B cell (primary cell): ENCODE data around the gene NINL. TPM values are rescaled to one million over a fixed set of nuclear protein-coding genes. Genes with fewer than 3 reads are reported as not detected.

Experiments
- ATAC-seq: fragments of 200-7000 bp; cut with Tn5 transposase; one replicate; pipeline ENCODE4 v1.10.0; 2021; ENCODE audit warnings: low read depth, mild to moderate bottlenecking, moderate number of reproducible peaks, moderate library complexity
- CTCF ChIA-PET: fragments of 350-600 bp; sonication (Branson Sonifier 250); formaldehyde crosslinking; loops from one replicate; lab custom pipeline; 2021; ENCODE audit warnings: antibody characterized with exemption, inconsistent platforms; lab: Charles Lee
- POLR2A ChIA-PET: fragments of 350-600 bp; sonication (Branson Sonifier 250); formaldehyde crosslinking; loops from one replicate; lab custom pipeline; 2021; ENCODE audit warnings: antibody characterized with exemption; lab: Charles Lee
- DNase-seq: peaks from one replicate; pipeline ENCODE4 v3.0.0; 2013
- H2AFZ ChIP-seq: 2 replicates; pipeline ENCODE4 v1.6.1; 2012; ENCODE audit warnings: mild to moderate bottlenecking, low read depth, low read length; ENCODE audit not compliant: insufficient read depth, poor library complexity, severe bottlenecking
- H3K27ac ChIP-seq, 2 donors: 1 replicate in 1 of 2; 2 replicates in 1 of 2; pipeline ENCODE4 v1.5.1; 2012 to 2013; ENCODE audit warnings: low read length in 2 of 2, mild to moderate bottlenecking in 2 of 2, moderate library complexity in 1 of 2
- H3K27me3 ChIP-seq, 4 experiments: fragments of 200-600 bp in 1 of 4; sonication (generic) in 1 of 4; replicated peaks in 1 of 4; 1 replicate in 2 of 4; 2 replicates in 2 of 4; pipeline versions ENCODE4 v1.6.1 to v1.7.0; 2013 to 2016; ENCODE audit warnings: low read length in 3 of 4, mild to moderate bottlenecking in 2 of 4, mixed read lengths in 1 of 4, moderate library complexity in 1 of 4; ENCODE audit not compliant: insufficient read depth in 4 of 4, control insufficient read depth in 3 of 4; ENCODE audit errors: control extremely low read depth in 1 of 4
- H3K36me3 ChIP-seq, 2 experiments: replicated peaks in 1 of 2; 1 replicate in 1 of 2; 2 replicates in 1 of 2; pipeline versions ENCODE4 v1.6.1 to v1.7.1; 2013; ENCODE audit warnings: low read length in 1 of 2; ENCODE audit not compliant: insufficient read depth in 2 of 2, control insufficient read depth in 1 of 2; ENCODE audit errors: control extremely low read depth in 1 of 2, extremely low read depth in 1 of 2
- H3K4me1 ChIP-seq, 2 donors: fragments of 200-600 bp in 1 of 2; sonication (generic) in 1 of 2; 1 replicate in 1 of 2; 2 replicates in 1 of 2; pipeline versions ENCODE4 v1.5.1 to v1.6.1; 2013 to 2017; ENCODE audit warnings: low read length in 2 of 2; ENCODE audit not compliant: control insufficient read depth in 2 of 2, insufficient read depth in 2 of 2
- H3K4me2 ChIP-seq: replicated peaks from 2 replicates; pipeline ENCODE3; 2012; ENCODE audit warnings: mild to moderate bottlenecking, low read depth, low read length; ENCODE audit not compliant: poor library complexity, severe bottlenecking
- H3K4me3 ChIP-seq, 5 experiments: fragments of 200-600 bp in 1 of 5; sonication (generic) in 1 of 5; 1 replicate in 3 of 5; 2 replicates in 2 of 5; pipeline versions ENCODE4 v1.5.1 to v1.7.0; 2011 to 2016; ENCODE audit warnings: low read length in 4 of 5, mild to moderate bottlenecking in 4 of 5, low read depth in 2 of 5, control low read depth in 1 of 5, moderate library complexity in 1 of 5; ENCODE audit not compliant: insufficient read depth in 1 of 5; ENCODE audit errors: control extremely low read depth in 1 of 5, extremely low read depth in 1 of 5
- H3K79me2 ChIP-seq: fragments of 200-600 bp; sonication (generic); one replicate; pipeline ENCODE4 v1.6.0; 2016; ENCODE audit warnings: low read length; ENCODE audit not compliant: control insufficient read depth, insufficient read depth
- H3K9ac ChIP-seq: fragments of 200-600 bp; sonication (generic); 2 replicates; pipeline ENCODE4 v1.6.1; 2017; ENCODE audit warnings: mild to moderate bottlenecking, low read length, moderate library complexity
- H3K9me3 ChIP-seq, 3 donors: one replicate each; pipeline versions ENCODE4 v1.6.1 to v1.7.1; 2013; ENCODE audit warnings: low read length in 2 of 3; ENCODE audit not compliant: control insufficient read depth in 2 of 3, insufficient read depth in 1 of 3; ENCODE audit errors: control extremely low read depth in 1 of 3
- H4K20me1 ChIP-seq: 2 replicates; pipeline ENCODE4 v1.6.0; 2012; ENCODE audit warnings: mild to moderate bottlenecking, low read length; ENCODE audit not compliant: insufficient read depth, control insufficient read depth, poor library complexity, severe bottlenecking
- H3K27ac Mint-ChIP-seq: one replicate; pipeline ENCODE4 v1.8.0; 2021; ENCODE audit warnings: mixed read lengths
- H3K27me3 Mint-ChIP-seq: one replicate; pipeline ENCODE4 v1.8.0; 2021; ENCODE audit warnings: mixed read lengths
- H3K4me1 Mint-ChIP-seq: one replicate; pipeline ENCODE4 v1.8.0; 2021; ENCODE audit warnings: mixed read lengths
- H3K4me3 Mint-ChIP-seq: one replicate; pipeline ENCODE4 v1.8.0; 2021; ENCODE audit warnings: mixed read lengths
- H3K9me3 Mint-ChIP-seq: one replicate; pipeline ENCODE4 v1.8.0; 2022; ENCODE audit warnings: mixed read lengths; ENCODE audit not compliant: insufficient read depth
- EZH2 ChIP-seq: IDR thresholded peaks from 2 replicates; pipeline ENCODE4 v1.6.1; 2012; ENCODE audit warnings: borderline replicate concordance, low read depth, mild to moderate bottlenecking, moderate library complexity, low read length; ENCODE audit not compliant: insufficient read depth, poor library complexity, severe bottlenecking
- whole genome bisulfite sequencing: methylation state at CpG from one replicate; pipeline ENCODE4 v1.1.5; 2013; ENCODE audit warnings: missing lambda C conversion rate; ENCODE audit not compliant: insufficient coverage; 5-methylcytosine and 5-hydroxymethylcytosine counted together
- intact Hi-C: fragments of 100-400 bp; cut with micrococcal nuclease; formaldehyde crosslinking; loops from one replicate; pipeline ENCODE4 v1.10.0; 2022
- polyA plus RNA-seq: library from polyadenylated mRNA; depleted of rRNA; stranded (reverse); fragments of >200 nt; gene quantifications from 2 replicates; pipeline ENCODE4 v1.2.3, GENCODE V29; 2012
- total RNA-seq, 2 donors: library from RNA; stranded (reverse); fragments of 120-200 nt in 1 of 2; gene quantifications; 1 replicate in 1 of 2; 2 replicates in 1 of 2; pipeline versions ENCODE4 v1.2.3 to v1.2.4, GENCODE V29; 2013 to 2022
- TF ChIP-seq, protein P1 (sequence below): fragments of 200-600 bp; IDR thresholded peaks from one replicate; pipeline ENCODE4 v1.8.0; 2022; ENCODE audit warnings: antibody characterized with exemption, mild to moderate bottlenecking

Gene NINL
- total and polyA plus RNA-seq, 2 donors (not counting 1 experiment from before 2014, with no cell fraction given), result 1.8 to 5.5 TPM

DNA sequence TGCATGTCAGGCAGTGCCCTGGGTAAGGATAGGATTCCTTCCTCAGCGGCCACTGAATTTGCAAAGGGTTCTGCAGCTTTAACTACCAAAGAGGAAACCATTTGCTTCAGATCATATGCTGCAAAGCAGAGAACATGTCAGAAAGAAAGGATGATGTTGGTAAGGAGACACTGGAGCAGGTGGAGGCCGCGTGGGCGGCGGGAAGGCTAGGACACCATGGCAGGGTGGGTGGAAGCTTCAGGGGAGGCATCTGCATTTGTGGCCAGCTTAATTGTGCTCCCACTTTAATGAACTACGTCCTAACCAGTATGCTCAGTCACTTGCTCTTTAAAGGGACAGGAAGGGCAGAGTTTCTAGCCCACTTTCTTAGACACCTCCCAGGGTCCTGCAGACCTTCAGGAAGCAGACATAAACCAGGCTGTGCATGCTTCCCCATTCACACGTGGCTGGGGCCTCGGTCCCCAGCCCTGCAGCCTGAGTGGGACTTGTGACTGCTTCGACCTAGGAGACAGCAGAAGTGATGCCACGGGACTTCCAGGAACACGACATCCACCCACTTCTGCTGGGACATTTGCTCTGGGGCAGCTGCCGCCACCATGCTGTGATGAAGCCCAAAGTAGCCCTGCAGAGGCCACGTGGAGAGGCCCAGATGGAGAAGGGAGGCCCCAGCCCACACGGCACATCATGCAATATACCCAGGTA, 101.7 kb downstream of the NINL start:
- H3K27ac ChIP-seq, result no peak overlapping the region
- Mint-ChIP-seq H3K27ac (no peak overlapping the region), H3K27me3 (no peaks in the 10 kb centered on the region), H3K9me3 (no peaks in the 10 kb centered on the region), H3K4me1 (peaks cover 8% of the 10 kb centered on the region), H3K4me3 (no peak overlapping the region)
- ATAC-seq (no peak), DNase-seq (no peak)
- no peaks in the 10 kb centered on the region for H3K9me3 ChIP-seq
- intact Hi-C loops, result no loop called here
- no peak for TF ChIP-seq EZH2
- H2AFZ ChIP-seq, result no peak overlapping the region
- no peaks in the 10 kb centered on the region for H3K79me2 ChIP-seq
- no peaks in the 10 kb centered on the region for H4K20me1 ChIP-seq
- H3K36me3 ChIP-seq, result no peaks in the 10 kb centered on the region
- WGBS, result 62% methylated on average over 12 of the region's 14 CpGs
- no peak overlapping the region for H3K4me2 ChIP-seq
- CTCF ChIA-PET, result no interaction called here
- no peak overlapping the region for H3K4me3 ChIP-seq
- POLR2A ChIA-PET, result no interaction called here
- no peak overlapping the region for H3K9ac ChIP-seq
- H3K4me1 ChIP-seq, result peaks cover 0 to 7% of the 10 kb centered on the region in 2 donors
- no peaks in the 10 kb centered on the region for H3K27me3 ChIP-seq

DNA sequence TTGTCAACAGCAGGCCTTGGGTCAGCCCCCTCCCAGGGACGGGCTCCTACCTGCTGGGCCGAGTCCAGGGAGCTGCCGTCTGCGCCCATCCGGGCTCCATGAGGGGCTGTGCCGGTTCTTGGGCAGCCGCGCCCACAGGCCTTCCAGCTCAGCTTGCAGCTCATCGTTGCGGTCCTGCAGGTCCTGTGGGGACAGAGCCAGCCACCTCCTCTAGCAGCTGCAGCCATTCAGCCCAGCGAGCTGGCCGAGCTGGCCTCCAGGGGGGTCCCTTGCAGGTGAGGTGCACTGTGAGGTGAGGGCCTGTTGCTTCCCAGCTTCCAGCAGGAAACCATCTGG, 103.4 kb downstream of the NINL start:
- no peak overlapping the region for H2AFZ ChIP-seq
- H3K4me3 Mint-ChIP-seq, result no peak overlapping the region
- H3K27me3 Mint-ChIP-seq, result no peaks in the 10 kb centered on the region
- no peaks in the 10 kb centered on the region for H3K9me3 Mint-ChIP-seq
- H3K9ac ChIP-seq, result no peak overlapping the region
- no peaks in the 10 kb centered on the region for H3K36me3 ChIP-seq
- ATAC-seq, result no peak
- peaks cover 8% of the 10 kb centered on the region for H3K4me1 Mint-ChIP-seq
- no peak overlapping the region for H3K27ac Mint-ChIP-seq
- no peak overlapping the region for H3K4me3 ChIP-seq
- no peaks in the 10 kb centered on the region for H3K9me3 ChIP-seq
- POLR2A ChIA-PET, result interaction anchor here (0.7 kb wide), 1 partner anchor 110 kb away, joined by 3 read pairs; no protein-coding TSS in a partner anchor
- CTCF ChIA-PET, result no interaction called here
- 93% methylated on average over 12 of the region's 12 CpGs for WGBS
- intact Hi-C loops, result no loop called here
- no peak for DNase-seq
- H3K27ac ChIP-seq, result no peak overlapping the region
- peaks cover 0 to 7% of the 10 kb centered on the region in 2 donors for H3K4me1 ChIP-seq
- no peaks in the 10 kb centered on the region for H3K27me3 ChIP-seq
- no peaks in the 10 kb centered on the region for H4K20me1 ChIP-seq
- TF ChIP-seq EZH2, result no peak
- TF ChIP-seq, protein P1, sequence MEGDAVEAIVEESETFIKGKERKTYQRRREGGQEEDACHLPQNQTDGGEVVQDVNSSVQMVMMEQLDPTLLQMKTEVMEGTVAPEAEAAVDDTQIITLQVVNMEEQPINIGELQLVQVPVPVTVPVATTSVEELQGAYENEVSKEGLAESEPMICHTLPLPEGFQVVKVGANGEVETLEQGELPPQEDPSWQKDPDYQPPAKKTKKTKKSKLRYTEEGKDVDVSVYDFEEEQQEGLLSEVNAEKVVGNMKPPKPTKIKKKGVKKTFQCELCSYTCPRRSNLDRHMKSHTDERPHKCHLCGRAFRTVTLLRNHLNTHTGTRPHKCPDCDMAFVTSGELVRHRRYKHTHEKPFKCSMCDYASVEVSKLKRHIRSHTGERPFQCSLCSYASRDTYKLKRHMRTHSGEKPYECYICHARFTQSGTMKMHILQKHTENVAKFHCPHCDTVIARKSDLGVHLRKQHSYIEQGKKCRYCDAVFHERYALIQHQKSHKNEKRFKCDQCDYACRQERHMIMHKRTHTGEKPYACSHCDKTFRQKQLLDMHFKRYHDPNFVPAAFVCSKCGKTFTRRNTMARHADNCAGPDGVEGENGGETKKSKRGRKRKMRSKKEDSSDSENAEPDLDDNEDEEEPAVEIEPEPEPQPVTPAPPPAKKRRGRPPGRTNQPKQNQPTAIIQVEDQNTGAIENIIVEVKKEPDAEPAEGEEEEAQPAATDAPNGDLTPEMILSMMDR, result no peak
- H3K79me2 ChIP-seq, result no peaks in the 10 kb centered on the region
- no peak overlapping the region for H3K4me2 ChIP-seq
